Measurements from ENCODE around the gene FOXS1.

DNA sequence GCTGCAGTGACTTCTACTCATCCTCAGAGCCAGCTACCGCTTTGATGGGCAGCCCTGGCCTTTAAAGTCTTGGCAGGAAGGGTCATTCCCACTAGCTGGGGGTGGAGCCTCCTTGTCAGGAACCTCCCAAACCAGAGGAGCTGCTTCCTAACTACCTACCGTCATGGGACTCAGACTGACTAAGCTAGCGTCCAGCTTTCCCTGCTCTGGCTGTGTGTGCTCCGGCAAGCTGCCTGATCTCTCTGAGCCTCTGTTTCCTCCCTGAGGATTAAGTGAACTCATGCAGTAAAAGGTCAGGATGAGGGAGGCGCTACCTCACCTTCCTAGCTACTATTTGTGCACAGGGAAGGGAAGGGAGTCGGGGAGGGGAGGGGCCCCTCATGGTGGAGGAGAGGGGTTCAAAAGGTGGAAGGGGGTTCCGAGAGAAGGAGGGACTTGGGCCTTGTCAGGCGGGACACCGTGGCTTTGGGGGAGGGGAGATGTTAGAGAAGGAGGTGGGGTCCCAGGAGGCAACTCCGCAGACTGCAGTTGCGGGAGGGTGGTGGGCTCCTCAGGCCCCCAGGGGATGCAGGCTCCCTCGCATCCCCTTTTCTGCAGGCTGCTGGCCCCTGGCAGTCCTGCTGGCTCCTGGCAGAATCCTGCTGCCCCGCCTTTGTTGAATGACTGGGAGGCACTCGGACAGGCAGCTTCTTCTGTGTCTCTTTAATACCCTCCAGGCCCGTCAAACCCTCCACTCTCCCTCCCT lies 15.2 kb upstream of the FOXS1 start:
- TF ChIP-seq EP300 (IDR thresholded peaks at IDR 0.05) (no peak), POLR2A (IDR thresholded peaks at IDR 0.05) (no peak)
- TF ChIP-seq, protein P1, sequence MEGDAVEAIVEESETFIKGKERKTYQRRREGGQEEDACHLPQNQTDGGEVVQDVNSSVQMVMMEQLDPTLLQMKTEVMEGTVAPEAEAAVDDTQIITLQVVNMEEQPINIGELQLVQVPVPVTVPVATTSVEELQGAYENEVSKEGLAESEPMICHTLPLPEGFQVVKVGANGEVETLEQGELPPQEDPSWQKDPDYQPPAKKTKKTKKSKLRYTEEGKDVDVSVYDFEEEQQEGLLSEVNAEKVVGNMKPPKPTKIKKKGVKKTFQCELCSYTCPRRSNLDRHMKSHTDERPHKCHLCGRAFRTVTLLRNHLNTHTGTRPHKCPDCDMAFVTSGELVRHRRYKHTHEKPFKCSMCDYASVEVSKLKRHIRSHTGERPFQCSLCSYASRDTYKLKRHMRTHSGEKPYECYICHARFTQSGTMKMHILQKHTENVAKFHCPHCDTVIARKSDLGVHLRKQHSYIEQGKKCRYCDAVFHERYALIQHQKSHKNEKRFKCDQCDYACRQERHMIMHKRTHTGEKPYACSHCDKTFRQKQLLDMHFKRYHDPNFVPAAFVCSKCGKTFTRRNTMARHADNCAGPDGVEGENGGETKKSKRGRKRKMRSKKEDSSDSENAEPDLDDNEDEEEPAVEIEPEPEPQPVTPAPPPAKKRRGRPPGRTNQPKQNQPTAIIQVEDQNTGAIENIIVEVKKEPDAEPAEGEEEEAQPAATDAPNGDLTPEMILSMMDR (IDR thresholded peaks at IDR 0.05), result no peak

All from tibial nerve (tissue), 4 donors.